Caco-2 (cell line): ENCODE data around the gene MACO1. TPM values are rescaled to one million over a fixed set of nuclear protein-coding genes. Genes with fewer than 3 reads are reported as not detected.

Experiments used
- BruUV-seq: library from RNA; stranded (reverse); fragments of 400-500 nt; replicated peaks from 2 replicates; lab custom pipeline; 2021; lab: Mats Ljungman, UMichigan
- CTCF ChIA-PET: fragments of 300-600 bp; sonication (Branson Sonifier 250); formaldehyde crosslinking; loops from one replicate; lab custom pipeline; 2022; ENCODE audit warnings: antibody characterized with exemption; lab: Charles Lee
- POLR2A ChIA-PET: fragments of 300-600 bp; sonication (Branson Sonifier 250); formaldehyde crosslinking; loops from one replicate; lab custom pipeline; 2022; ENCODE audit warnings: antibody characterized with exemption; lab: Charles Lee
- DNase-seq, 2 experiments: peaks; one replicate each; pipeline versions ENCODE4 v3.0.0 to v3.0.0-alpha.2; 2020 to 2022
- H3K27me3 ChIP-seq: replicated peaks from 2 replicates; pipeline ENCODE4 v1.6.0; 2011; ENCODE audit warnings: low read length; ENCODE audit not compliant: control insufficient read depth, insufficient read depth
- H3K36me3 ChIP-seq: 2 replicates; pipeline ENCODE4 v1.5.1; 2011; ENCODE audit warnings: low read length; ENCODE audit not compliant: control insufficient read depth, insufficient read depth
- H3K4me1 ChIP-seq: fragments of 250-450 bp; sonication (Bioruptor Pico); 2 replicates; pipeline ENCODE4 v1.5.1; 2020; ENCODE audit warnings: mild to moderate bottlenecking
- H3K4me3 ChIP-seq: 2 replicates; pipeline ENCODE4 v1.5.1; 2011; ENCODE audit warnings: low read depth, mild to moderate bottlenecking, control low read depth, low read length
- H3K9me3 ChIP-seq: fragments of 250-450 bp; sonication (Bioruptor Pico); 2 replicates; pipeline ENCODE4 v1.5.1; 2020; ENCODE audit warnings: mild to moderate bottlenecking, moderate library complexity
- H3K27ac Mint-ChIP-seq: one replicate; pipeline ENCODE4 v1.8.0; 2022; ENCODE audit warnings: mixed read lengths; ENCODE audit not compliant: unreplicated experiment
- H3K27me3 Mint-ChIP-seq: one replicate; pipeline ENCODE4 v1.8.0; 2022; ENCODE audit warnings: mixed read lengths; ENCODE audit not compliant: insufficient read depth, unreplicated experiment
- H3K36me3 Mint-ChIP-seq: one replicate; pipeline ENCODE4 v1.8.0; 2022; ENCODE audit warnings: mild to moderate bottlenecking, mixed read lengths; ENCODE audit not compliant: insufficient read depth, unreplicated experiment
- H3K4me1 Mint-ChIP-seq: one replicate; pipeline ENCODE4 v1.8.0; 2022; ENCODE audit warnings: low read depth, mixed read lengths; ENCODE audit not compliant: unreplicated experiment
- H3K4me3 Mint-ChIP-seq: one replicate; pipeline ENCODE4 v1.8.0; 2022; ENCODE audit warnings: mild to moderate bottlenecking, moderate library complexity, mixed read lengths; ENCODE audit not compliant: unreplicated experiment
- H3K9me3 Mint-ChIP-seq: one replicate; pipeline ENCODE4 v1.8.0; 2022; ENCODE audit warnings: mixed read lengths; ENCODE audit not compliant: unreplicated experiment
- intact Hi-C: fragments of 100-400 bp; cut with micrococcal nuclease; formaldehyde crosslinking; loops from one replicate; pipeline ENCODE4 v1.10.0; 2022; ENCODE audit not compliant: unreplicated experiment
- total RNA-seq: library from RNA; stranded (reverse); gene quantifications from 2 replicates; pipeline ENCODE4 v1.2.3, GENCODE V29; 2022
- TF ChIP-seq, protein P1 (sequence below), 2 experiments: fragments of 200-600 bp in 1 of 2; IDR thresholded peaks; 1 replicate in 1 of 2; 2 replicates in 1 of 2; pipeline versions ENCODE4 v1.5.1 to v1.8.0; 2011 to 2022; ENCODE audit warnings: antibody characterized with exemption in 1 of 2, control low read depth in 1 of 2, inconsistent platforms in 1 of 2, low read depth in 1 of 2, low read length in 1 of 2, mild to moderate bottlenecking in 1 of 2, moderate library complexity in 1 of 2; ENCODE audit not compliant: insufficient read depth in 1 of 2, severe bottlenecking in 1 of 2, unreplicated experiment in 1 of 2

MACO1 gene
- total RNA-seq, 1 experiment from 2014 or later: 16.8 TPM

DNA sequence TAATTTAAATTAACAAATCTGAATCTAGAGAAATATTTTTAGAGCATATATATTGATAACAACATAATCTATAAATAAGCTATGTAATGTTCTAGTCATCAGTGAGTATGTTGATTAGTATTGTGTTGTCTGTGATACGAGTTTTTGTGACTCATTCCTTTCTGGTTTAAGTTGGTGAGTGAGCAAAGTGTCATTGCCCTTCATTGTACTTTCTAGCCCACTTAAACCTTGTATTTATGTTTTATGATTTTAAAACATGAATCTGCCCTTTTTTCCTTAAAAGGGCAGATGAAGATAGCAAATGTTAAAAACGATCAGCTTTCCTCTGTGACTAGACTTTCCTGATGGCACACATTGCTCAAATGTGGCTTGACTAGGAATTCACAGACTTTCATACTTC is 38.5 kb downstream of the MACO1 start:
- BruUV-seq: no TSS peak
- H3K36me3 Mint-ChIP-seq: no peaks in the 10 kb centered on the region
- no peaks in the 10 kb centered on the region for H3K36me3 ChIP-seq
- no peak overlapping the region for H3K27ac Mint-ChIP-seq
- TF ChIP-seq, protein P1, sequence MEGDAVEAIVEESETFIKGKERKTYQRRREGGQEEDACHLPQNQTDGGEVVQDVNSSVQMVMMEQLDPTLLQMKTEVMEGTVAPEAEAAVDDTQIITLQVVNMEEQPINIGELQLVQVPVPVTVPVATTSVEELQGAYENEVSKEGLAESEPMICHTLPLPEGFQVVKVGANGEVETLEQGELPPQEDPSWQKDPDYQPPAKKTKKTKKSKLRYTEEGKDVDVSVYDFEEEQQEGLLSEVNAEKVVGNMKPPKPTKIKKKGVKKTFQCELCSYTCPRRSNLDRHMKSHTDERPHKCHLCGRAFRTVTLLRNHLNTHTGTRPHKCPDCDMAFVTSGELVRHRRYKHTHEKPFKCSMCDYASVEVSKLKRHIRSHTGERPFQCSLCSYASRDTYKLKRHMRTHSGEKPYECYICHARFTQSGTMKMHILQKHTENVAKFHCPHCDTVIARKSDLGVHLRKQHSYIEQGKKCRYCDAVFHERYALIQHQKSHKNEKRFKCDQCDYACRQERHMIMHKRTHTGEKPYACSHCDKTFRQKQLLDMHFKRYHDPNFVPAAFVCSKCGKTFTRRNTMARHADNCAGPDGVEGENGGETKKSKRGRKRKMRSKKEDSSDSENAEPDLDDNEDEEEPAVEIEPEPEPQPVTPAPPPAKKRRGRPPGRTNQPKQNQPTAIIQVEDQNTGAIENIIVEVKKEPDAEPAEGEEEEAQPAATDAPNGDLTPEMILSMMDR (IDR thresholded peaks at IDR 0.05; ENCODE audit: insufficient read depth in 1 of 2, low read depth in 1 of 2, low read length in 1 of 2, severe bottlenecking in 1 of 2, unreplicated experiment in 1 of 2): no peak
- H3K4me3 Mint-ChIP-seq: no peak overlapping the region
- no peaks in the 10 kb centered on the region for H3K27me3 Mint-ChIP-seq
- ChIA-PET CTCF (interaction anchor here (0.5 kb wide), 1 partner anchor 930 kb away, joined by 4 read pairs; no protein-coding TSS in a partner anchor), POLR2A (no interaction called here)
- no peaks in the 10 kb centered on the region for H3K9me3 ChIP-seq
- no peaks in the 10 kb centered on the region for H3K4me1 Mint-ChIP-seq
- H3K9me3 Mint-ChIP-seq: no peaks in the 10 kb centered on the region
- no peaks in the 10 kb centered on the region for H3K4me1 ChIP-seq
- intact Hi-C loops: no loop called here
- no peaks in the 10 kb centered on the region for H3K27me3 ChIP-seq
- no peak for DNase-seq
- no peak overlapping the region for H3K4me3 ChIP-seq

DNA sequence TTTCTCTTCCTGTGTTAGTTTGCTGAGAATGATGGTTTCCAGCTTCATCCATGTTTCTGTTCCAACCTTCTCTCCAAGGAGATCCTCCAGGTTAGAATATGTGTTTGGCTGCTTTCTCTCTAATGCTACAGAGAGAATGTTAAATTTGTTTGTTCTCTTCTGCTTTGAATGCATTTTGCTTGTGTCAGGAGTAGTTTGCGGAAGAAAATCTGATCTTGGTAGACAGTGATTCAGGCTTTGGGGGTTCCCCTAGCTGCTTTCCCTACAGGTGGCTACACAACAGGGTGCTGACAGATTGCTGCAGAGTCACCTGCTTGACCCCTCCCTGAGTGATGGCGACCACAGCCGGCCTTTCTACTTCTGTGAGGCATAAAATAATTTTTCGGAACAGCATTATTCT is 41.8 kb downstream of the MACO1 start:
- no peak overlapping the region for H3K4me3 Mint-ChIP-seq
- H3K27ac Mint-ChIP-seq: no peak overlapping the region
- H3K4me3 ChIP-seq: no peak overlapping the region
- H3K27me3 Mint-ChIP-seq: no peaks in the 10 kb centered on the region
- H3K36me3 Mint-ChIP-seq: no peaks in the 10 kb centered on the region
- intact Hi-C loops: no loop called here
- TF ChIP-seq, protein P1 (IDR thresholded peaks at IDR 0.05; ENCODE audit: insufficient read depth in 1 of 2, low read depth in 1 of 2, low read length in 1 of 2, severe bottlenecking in 1 of 2, unreplicated experiment in 1 of 2): no peak
- H3K9me3 ChIP-seq: no peaks in the 10 kb centered on the region
- no peak for DNase-seq
- peaks cover 13% of the 10 kb centered on the region for H3K4me1 Mint-ChIP-seq
- no TSS peak for BruUV-seq
- ChIA-PET CTCF (no interaction called here), POLR2A (no interaction called here)
- no peaks in the 10 kb centered on the region for H3K27me3 ChIP-seq
- H3K4me1 ChIP-seq: peaks cover 18% of the 10 kb centered on the region
- no peaks in the 10 kb centered on the region for H3K36me3 ChIP-seq
- no peaks in the 10 kb centered on the region for H3K9me3 Mint-ChIP-seq

DNA sequence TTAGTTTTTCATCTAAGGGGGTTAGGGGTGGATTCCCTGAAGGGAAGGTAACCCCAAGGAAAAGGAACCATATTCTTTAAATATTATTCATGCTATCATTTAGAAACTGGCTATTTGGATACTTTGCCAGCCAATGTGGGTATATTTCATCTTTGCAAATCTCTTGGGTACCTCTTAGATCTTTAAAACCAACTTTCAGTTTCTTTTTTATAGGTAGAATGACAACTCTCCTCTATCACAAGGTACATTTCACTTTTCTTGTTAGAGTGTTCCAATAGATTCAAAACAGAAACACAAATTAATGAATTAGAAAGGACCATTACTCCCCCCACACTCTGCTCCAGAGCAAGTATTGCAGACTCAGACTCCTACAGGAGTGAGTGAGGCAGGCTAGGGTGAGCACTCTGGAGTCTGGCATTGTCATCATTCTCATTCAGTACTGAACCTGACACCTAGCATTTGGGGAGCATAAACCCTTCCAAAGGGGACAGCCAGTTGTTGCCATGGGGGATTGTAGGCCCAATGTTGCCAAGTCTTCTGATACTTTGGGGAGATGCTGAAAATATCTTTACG is 43.0 kb downstream of the MACO1 start:
- CTCF ChIA-PET: no interaction called here

More for the DNA sequence above, 43.0 kb downstream of the MACO1 start:
- Histone ChIP-seq H3K4me3 (no peak overlapping the region), H3K9me3 (no peaks in the 10 kb centered on the region), H3K27me3 (no peaks in the 10 kb centered on the region), H3K4me1 (peaks cover 30% of the 10 kb centered on the region), H3K36me3 (no peaks in the 10 kb centered on the region)
- H3K4me1 Mint-ChIP-seq: peaks cover 13% of the 10 kb centered on the region
- H3K27me3 Mint-ChIP-seq: no peaks in the 10 kb centered on the region
- POLR2A ChIA-PET: no interaction called here
- H3K4me3 Mint-ChIP-seq: no peak overlapping the region
- H3K27ac Mint-ChIP-seq: no peak overlapping the region
- no peaks in the 10 kb centered on the region for H3K9me3 Mint-ChIP-seq
- intact Hi-C loops: no loop called here
- BruUV-seq: no TSS peak
- TF ChIP-seq, protein P1 (IDR thresholded peaks at IDR 0.05; ENCODE audit: insufficient read depth in 1 of 2, low read depth in 1 of 2, low read length in 1 of 2, severe bottlenecking in 1 of 2, unreplicated experiment in 1 of 2): no peak
- H3K36me3 Mint-ChIP-seq: no peaks in the 10 kb centered on the region
- no peak for DNase-seq
